COR-L47 (cell line): ENCODE data around the gene YPEL2.
"Not testable (repeated sequence)": the region's sequence is repeated elsewhere in the genome, so short reads cannot be mapped to it uniquely, and the experiment has no call there.

Source experiments
- DNase-seq: peaks from one replicate; lab custom pipeline; 2025; lab: John Stamatoyannopoulos, UW

The YPEL2 gene

GRCh38 chr17:59406808-59407381 lies 75.4 kb downstream of the YPEL2 start:
- peak; percentile 55 for DNase-seq

- DNase-seq = no peak
These were observed 78.0 kb downstream of the YPEL2 start for GRCh38 chr17:59409336-59410048.

- DNase-seq = no peak
These were observed 78.6 kb downstream of the YPEL2 start for GRCh38 chr17:59410049-59410437.

GRCh38 chr17:59412431-59412830 lies 81.0 kb downstream of the YPEL2 start:
- not testable (repeated sequence) for DNase-seq

DNA sequence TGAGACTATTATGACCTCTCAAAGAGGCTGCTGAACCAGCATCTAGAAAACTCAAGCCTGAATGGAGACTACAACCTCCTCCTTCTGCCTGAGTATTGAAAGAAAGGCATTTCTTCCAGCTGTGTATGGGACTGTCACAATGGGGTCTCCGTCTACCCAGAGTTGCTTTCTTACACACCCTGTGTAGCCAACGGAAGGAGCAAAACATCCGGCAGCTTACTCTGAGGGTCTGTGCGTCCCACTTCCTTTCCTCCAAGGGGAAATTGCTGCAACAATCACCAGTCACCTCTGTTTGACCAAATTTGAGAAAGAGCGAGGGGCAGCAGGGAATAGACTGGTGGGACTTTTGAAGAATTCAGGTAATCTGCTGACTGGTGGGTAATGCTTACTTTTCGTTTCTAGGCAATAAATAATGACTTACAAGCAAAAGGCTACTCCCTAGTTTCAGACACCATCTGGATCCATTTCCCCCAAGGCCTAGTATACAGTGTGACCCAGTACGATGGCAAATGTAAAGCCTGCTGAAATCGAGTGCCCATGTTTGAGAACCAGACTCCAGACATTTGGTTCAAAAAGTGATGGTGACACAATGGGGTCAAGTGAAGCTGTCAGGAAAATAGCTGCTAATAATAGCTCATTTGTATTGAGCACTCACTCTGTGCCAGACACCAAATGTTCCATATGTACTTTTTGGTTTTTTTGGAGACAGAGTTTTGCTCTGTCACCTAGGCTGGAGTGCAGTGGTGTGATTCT lies 81.7 kb downstream of the YPEL2 start:
- no peak for DNase-seq

DNA sequence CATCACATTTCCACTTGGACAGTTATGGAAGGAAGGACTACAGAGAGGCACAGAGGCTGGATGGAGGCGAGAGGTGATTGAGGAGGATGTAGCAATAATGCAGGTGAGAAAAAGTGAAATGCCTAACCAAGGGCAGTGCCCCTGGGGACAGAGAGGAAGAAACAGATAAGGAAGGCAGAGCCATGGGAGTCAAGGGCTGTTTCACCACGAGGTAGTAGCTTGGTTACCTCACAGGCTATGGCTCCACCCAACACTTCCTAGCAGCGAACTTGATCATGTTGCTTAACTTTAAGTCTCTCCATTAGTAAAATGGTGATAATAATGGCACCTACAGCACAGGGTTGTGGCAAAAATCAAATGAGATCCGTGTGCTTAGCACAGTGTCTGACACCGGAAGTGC lies 83.9 kb downstream of the YPEL2 start:
- DNase-seq = no peak

GRCh38 chr17:59416184-59416583 lies 84.7 kb downstream of the YPEL2 start:
- DNase-seq = no peak

DNA sequence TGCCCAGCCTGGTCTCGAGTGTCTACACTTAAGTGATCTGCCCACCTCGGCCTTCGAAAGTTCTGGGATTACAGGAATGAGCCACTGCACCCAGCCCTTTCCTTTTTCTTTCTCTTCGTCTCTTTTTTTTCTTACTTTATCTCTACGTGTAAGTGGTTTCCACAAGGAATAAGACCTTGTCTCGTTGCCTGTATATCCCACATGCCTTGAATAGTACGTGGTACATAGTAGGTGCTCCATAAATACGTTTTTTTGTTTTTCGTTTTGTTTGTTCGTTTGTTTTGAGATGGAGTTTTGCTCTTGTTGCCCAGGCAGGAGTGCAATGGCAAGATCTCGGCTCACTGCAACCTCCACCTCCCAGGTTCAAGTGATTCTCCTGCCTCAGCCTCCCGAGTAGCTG lies 86.0 kb downstream of the YPEL2 start:
- no peak for DNase-seq

GRCh38 chr17:59418732-59419166 lies 87.3 kb downstream of the YPEL2 start:
- DNase-seq = no peak

GRCh38 chr17:59420901-59421300 lies 89.4 kb downstream of the YPEL2 start:
- no peak for DNase-seq

- DNase-seq = no peak
These were observed 90.3 kb downstream of the YPEL2 start for GRCh38 chr17:59421722-59422121.

DNA sequence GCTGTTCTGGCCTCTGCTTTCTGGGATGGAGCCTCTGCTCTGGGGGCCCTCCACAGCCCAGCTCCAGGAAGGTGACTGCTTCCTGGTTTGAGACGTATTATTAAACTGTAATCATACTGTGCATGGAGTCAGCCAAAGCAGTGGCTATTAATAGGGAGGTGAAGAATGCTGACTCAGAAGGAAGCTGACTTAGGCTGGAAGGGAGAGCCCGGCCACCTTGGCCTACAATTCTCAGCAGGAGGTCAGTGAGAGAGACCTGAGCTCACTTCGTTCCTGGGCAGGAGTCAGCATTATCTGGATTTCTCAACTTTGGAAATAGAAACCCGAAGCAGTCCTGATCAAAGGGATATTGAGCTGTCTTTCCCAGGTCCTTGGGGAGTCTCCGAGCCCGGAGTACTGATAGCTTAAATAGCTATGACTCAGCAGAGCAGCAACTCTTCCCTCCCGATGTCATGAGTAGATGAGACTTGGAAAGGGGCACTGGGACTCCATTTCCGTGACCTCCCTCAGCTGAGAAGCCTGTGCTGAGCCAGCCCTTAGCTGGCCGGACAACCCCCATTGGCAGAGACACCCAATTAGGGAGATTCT lies 91.8 kb downstream of the YPEL2 start:
- no peak for DNase-seq

DNA sequence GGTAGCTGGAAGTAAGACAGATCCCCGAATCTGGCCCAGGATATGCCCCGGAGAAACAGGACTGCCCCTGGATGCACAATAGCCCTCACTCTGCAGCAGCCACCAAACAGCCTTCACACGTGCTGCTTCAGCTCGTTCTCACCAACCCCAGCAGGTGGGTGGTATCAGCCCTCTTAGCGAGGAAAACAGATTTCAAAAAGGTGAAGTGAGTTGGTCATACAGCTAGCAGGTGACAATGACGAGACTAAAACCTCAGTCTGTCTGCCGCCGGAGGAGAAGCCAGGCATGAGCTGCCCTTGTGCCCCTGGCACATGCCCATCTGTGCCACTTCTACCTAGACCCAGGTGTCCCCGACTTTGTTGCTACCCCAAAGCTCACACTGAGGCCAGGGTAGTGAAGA lies 92.4 kb downstream of the YPEL2 start:
- no peak for DNase-seq

GRCh38 chr17:59424331-59424730 lies 92.9 kb downstream of the YPEL2 start:
- no peak for DNase-seq

DNA sequence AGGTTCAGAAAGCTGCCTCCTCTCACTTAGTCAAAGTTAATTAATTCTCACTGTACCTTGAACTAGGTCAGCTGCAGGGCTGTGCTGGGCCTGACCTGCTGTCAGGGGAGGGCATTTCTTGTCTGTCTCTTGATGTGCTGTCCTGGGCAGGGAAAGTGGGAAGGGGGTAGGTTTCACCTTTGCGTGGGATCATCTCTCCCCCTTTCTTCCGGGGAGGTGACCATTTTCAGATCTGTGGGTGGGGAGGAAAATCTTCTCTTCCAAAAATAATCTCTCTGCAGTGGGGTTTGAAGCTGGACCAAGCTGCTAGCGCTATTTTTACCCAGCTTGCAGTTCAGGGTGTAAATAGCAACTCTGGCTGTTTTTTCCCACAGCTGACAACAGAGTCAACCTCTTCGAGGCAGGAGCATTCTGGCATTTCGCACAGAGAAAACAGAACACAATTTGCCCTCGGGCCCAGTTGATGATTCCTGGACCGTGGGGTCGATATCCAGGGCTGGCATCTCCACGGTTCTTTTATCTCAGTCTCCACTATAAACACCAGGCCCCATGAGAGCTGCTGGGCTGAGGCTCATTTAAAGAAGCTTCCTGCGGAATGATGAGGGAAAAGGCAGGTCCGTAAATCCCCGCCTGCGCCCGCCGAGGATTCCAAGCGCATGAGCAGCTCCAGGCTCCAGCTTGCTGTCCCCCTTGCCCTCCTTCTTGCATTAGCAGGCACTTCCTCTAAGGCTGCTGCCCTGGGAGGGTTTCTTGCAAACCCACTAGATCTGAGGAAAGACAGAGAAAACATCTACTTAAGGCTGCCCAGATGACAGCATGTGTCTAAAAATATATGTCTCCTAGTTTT lies 93.9 kb downstream of the YPEL2 start:
- no peak for DNase-seq

DNA sequence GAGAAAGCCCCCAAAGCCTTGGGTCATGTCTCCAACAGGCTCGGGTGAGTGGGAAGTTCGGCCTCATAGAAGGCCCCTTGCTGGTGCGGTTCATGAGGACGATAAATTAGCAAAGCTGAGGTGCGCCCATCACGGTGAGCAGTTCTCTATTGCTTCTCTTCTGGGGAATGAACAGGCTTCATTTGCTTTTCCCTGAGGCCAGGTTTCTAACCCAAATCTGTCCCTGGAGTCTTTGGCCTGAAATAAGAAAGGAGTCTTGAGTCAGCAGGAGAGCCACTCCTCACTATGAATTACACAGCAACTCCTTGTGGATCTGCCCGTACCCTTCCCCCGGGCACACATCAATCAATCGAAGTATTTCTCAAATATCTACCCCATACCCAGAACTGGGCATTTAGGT lies 94.6 kb downstream of the YPEL2 start:
- no peak for DNase-seq

GRCh38 chr17:59427425-59427921 lies 96.0 kb downstream of the YPEL2 start:
- no peak for DNase-seq

DNA sequence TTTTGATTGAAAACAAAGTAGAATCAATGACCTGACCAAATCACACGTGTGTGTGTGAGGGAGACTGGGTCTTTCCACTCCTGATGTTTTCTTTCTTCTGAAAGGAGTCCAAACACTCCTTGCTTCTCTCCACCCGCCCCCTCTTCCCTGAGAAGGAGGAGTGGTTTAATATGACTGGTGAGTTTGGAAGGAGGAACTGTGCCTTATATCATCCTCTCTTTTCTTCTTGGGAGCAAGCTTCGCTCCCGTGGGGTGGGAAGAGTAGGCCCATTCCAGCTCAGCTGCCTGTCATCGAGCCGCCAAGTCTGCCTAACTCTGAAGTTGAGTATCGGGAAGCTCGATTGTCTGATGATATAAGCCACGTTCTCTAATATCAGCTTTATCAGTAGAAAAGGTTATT lies 96.5 kb downstream of the YPEL2 start:
- DNase-seq = no peak

DNA sequence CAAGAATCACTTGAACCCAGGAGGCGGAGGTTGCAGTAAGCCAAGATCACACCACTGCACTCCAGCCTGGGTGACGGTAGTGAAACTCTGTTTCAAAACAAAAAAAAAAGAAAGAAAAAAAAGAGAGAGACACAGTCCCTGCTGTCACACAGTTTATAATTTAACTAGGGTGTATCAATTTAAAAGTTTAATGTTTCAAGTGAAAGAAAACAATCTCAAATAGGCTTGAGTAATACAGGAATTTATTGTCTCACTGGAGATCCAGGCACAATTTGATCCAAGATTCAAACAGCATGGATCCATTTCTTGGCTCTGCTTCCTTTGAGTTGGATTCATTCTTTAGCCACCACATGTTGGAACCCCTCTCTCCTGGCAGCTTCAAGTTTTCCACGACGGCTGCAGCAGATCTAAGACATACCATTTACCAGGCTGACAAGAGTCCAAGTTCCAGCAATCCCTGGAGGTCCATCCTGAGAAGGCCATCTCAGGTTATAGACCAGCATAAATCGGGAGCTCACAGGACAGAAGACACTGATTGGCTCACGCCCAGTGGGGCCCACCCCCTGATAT lies 97.5 kb downstream of the YPEL2 start:
- DNase-seq = no peak

DNA sequence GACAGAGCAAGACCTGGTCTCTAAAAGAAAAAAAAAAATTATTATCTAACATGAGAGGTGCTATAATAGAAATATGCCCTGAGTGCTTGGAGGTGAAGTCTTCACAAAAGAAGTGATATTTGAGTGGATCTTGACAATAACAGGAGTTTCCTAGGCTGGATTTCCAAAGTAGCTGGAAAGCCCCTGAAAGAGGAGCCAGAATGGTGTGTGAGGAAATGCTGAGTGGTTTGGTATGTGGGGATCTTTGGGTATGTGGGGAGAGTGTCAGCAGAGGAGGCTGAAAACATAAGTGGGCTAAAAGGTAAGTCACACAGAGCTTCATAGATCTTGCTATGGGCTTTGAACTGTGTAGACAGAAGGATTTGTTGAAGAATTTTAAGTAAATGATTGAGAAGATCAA lies 100.1 kb downstream of the YPEL2 start:
- no peak for DNase-seq

GRCh38 chr17:59432657-59433056 lies 101.2 kb downstream of the YPEL2 start:
- no peak for DNase-seq
